ENCODE measurements around the gene SIRT6.

DNA sequence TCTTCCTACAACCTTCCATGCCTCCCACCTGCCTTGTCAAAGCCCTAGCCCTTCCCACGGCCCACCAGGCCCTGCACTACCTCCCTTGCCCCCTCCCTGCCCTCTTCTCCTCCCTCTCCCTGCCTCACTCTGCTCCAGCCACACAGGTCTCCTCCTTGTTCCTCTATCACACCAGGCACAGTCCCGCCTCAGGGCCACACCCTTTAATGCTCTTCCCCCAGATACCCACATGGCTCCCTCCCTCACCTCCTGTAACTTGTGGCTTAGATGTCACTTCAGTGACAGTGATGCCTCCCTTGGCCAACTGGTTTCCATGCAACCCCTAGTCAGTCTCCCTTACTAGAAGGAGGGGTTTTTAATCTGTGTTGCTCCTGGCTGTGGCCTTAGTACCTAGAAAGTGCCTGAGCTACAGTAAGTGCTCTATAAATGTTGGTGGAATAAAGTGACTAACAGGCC lies 1.3 kb downstream of the SIRT6 start:
- TF ChIP-seq SMC3 (IDR thresholded peaks at IDR 0.05; ENCODE audit: low read depth, low read length) (no peak), MXI1 (IDR thresholded peaks at IDR 0.05; ENCODE audit: borderline replicate concordance, low read depth, low read length) (no peak), POLR2A (IDR thresholded peaks at IDR 0.05; ENCODE audit: low read depth, low read length) (no peak), MAZ (IDR thresholded peaks at IDR 0.05; ENCODE audit: borderline replicate concordance, low read depth, low read length) (no peak), FOS (IDR thresholded peaks at IDR 0.05; ENCODE audit: low read depth, low read length) (no peak), NFE2L2 (IDR thresholded peaks at IDR 0.05; ENCODE audit: low read depth, low read length) (no peak)
- TF ChIP-seq, protein P1, sequence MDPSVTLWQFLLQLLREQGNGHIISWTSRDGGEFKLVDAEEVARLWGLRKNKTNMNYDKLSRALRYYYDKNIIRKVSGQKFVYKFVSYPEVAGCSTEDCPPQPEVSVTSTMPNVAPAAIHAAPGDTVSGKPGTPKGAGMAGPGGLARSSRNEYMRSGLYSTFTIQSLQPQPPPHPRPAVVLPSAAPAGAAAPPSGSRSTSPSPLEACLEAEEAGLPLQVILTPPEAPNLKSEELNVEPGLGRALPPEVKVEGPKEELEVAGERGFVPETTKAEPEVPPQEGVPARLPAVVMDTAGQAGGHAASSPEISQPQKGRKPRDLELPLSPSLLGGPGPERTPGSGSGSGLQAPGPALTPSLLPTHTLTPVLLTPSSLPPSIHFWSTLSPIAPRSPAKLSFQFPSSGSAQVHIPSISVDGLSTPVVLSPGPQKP (IDR thresholded peaks at IDR 0.05; ENCODE audit: borderline replicate concordance, low read depth, low read length): no peak
- TF ChIP-seq, protein P2, sequence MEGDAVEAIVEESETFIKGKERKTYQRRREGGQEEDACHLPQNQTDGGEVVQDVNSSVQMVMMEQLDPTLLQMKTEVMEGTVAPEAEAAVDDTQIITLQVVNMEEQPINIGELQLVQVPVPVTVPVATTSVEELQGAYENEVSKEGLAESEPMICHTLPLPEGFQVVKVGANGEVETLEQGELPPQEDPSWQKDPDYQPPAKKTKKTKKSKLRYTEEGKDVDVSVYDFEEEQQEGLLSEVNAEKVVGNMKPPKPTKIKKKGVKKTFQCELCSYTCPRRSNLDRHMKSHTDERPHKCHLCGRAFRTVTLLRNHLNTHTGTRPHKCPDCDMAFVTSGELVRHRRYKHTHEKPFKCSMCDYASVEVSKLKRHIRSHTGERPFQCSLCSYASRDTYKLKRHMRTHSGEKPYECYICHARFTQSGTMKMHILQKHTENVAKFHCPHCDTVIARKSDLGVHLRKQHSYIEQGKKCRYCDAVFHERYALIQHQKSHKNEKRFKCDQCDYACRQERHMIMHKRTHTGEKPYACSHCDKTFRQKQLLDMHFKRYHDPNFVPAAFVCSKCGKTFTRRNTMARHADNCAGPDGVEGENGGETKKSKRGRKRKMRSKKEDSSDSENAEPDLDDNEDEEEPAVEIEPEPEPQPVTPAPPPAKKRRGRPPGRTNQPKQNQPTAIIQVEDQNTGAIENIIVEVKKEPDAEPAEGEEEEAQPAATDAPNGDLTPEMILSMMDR (conservative IDR thresholded peaks at IDR 0.05; ENCODE audit: low read depth, low read length): no peak
- TF ChIP-seq, protein P3, sequence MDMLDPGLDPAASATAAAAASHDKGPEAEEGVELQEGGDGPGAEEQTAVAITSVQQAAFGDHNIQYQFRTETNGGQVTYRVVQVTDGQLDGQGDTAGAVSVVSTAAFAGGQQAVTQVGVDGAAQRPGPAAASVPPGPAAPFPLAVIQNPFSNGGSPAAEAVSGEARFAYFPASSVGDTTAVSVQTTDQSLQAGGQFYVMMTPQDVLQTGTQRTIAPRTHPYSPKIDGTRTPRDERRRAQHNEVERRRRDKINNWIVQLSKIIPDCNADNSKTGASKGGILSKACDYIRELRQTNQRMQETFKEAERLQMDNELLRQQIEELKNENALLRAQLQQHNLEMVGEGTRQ (IDR thresholded peaks at IDR 0.05; ENCODE audit: low read depth, low read length): no peak
